ENCODE data around the gene COX5B.

DNA sequence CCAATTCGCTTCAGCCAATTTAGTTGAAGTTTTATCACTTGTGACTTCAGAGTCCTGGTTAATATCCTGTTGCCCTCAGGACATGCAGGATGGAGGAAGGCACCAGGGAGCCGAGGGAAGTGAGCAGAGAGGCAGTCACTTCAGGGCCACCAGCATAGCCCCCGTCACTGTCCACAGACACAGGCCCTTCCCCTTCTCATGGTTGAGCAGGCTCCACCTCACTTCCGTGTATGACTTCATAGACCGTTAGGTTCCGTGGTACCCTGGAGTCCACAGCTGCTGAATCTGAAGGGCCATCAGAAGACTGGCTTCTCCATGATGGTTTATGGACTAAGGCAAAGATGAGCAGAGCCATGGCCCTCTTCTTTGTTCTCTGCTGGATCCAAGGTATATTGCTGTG, 23.6 kb downstream of the COX5B start, which contains the start of gene C2orf92:
- TF ChIP-seq, protein P1, sequence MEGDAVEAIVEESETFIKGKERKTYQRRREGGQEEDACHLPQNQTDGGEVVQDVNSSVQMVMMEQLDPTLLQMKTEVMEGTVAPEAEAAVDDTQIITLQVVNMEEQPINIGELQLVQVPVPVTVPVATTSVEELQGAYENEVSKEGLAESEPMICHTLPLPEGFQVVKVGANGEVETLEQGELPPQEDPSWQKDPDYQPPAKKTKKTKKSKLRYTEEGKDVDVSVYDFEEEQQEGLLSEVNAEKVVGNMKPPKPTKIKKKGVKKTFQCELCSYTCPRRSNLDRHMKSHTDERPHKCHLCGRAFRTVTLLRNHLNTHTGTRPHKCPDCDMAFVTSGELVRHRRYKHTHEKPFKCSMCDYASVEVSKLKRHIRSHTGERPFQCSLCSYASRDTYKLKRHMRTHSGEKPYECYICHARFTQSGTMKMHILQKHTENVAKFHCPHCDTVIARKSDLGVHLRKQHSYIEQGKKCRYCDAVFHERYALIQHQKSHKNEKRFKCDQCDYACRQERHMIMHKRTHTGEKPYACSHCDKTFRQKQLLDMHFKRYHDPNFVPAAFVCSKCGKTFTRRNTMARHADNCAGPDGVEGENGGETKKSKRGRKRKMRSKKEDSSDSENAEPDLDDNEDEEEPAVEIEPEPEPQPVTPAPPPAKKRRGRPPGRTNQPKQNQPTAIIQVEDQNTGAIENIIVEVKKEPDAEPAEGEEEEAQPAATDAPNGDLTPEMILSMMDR (optimal IDR thresholded peaks at IDR 0.05 in 1 of 3, IDR thresholded peaks at IDR 0.05 in 1 of 3, conservative IDR thresholded peaks at IDR 0.05 in 1 of 3; ENCODE audit: extremely low read depth in 1 of 3, insufficient read depth in 2 of 3, low read length in 3 of 3): no peak
- no peak for TF ChIP-seq EZH2 (IDR thresholded peaks at IDR 0.05; ENCODE audit: low read length)
